IMR-90 (cell line): ENCODE results near the gene ZFHX3. TPM values are rescaled to one million over a fixed set of nuclear protein-coding genes. Genes with fewer than 3 reads are reported as not detected.
A peak's percentile ranks its signal among the peaks of the same experiment; 100 is the strongest.

Source experiments
- ATAC-seq: fragments of 200-7000 bp; cut with Tn5 transposase; 2 replicates; pipeline ENCODE4 v1.9.1; 2020; ENCODE audit warnings: low read depth, mild to moderate bottlenecking, moderate library complexity
- BruUV-seq: library from RNA; stranded (reverse); fragments of 400-500 nt; replicated peaks from 2 replicates; lab custom pipeline; 2021; lab: Mats Ljungman, UMichigan
- CTCF ChIA-PET: fragments of 300-600 bp; formaldehyde crosslinking; extraction: SDS; loops from one replicate; lab custom pipeline; 2021; ENCODE audit warnings: antibody characterized with exemption; lab: Yijun Ruan, JAX
- POLR2A ChIA-PET: fragments of 300-600 bp; sonication (Branson Sonifier 250); formaldehyde crosslinking; loops from one replicate; lab custom pipeline; 2022; ENCODE audit warnings: antibody characterized with exemption; ENCODE audit not compliant: unreplicated experiment; lab: Charles Lee
- DNase-seq: peaks from one replicate; pipeline ENCODE4 v3.0.0; 2013
- H2AFZ ChIP-seq: replicated peaks from 2 replicates; pipeline ENCODE3; 2013; ENCODE audit warnings: low read length, mild to moderate bottlenecking; ENCODE audit not compliant: poor library complexity
- H2AK5ac ChIP-seq: 2 replicates; pipeline ENCODE4 v1.6.1; 2013; ENCODE audit warnings: low read depth, low read length, inconsistent platforms
- H2AK9ac ChIP-seq: replicated peaks from 2 replicates; pipeline ENCODE3; 2013; ENCODE audit warnings: mild to moderate bottlenecking, low read depth, low read length, moderate library complexity; ENCODE audit not compliant: poor library complexity
- H2BK120ac ChIP-seq: 2 replicates; pipeline ENCODE4 v1.6.1; 2013; ENCODE audit warnings: low read depth, low read length, inconsistent platforms
- H2BK15ac ChIP-seq: 3 replicates; pipeline ENCODE4 v1.6.1; 2013; ENCODE audit warnings: low read depth, low read length, inconsistent platforms
- H2BK20ac ChIP-seq: 2 replicates; pipeline ENCODE4 v1.6.1; 2013; ENCODE audit warnings: low read depth, mild to moderate bottlenecking, inconsistent platforms, low read length, moderate library complexity
- H2BK5ac ChIP-seq: 2 replicates; pipeline ENCODE4 v1.6.1; 2013; ENCODE audit warnings: mild to moderate bottlenecking, low read depth, low read length, inconsistent platforms; ENCODE audit not compliant: poor library complexity, severe bottlenecking
- H3K14ac ChIP-seq: replicated peaks from 2 replicates; pipeline ENCODE4 v1.6.1; 2013; ENCODE audit warnings: low read depth, low read length, inconsistent platforms
- H3K18ac ChIP-seq: 2 replicates; pipeline ENCODE4 v1.6.1; 2013; ENCODE audit warnings: low read depth, low read length, control low read depth
- H3K23ac ChIP-seq: 2 replicates; pipeline ENCODE4 v1.6.1; 2013; ENCODE audit warnings: low read depth, low read length, inconsistent platforms
- H3K27ac ChIP-seq: 2 replicates; pipeline ENCODE4 v1.5.1; 2013; ENCODE audit warnings: mild to moderate bottlenecking, control low read depth, low read length; ENCODE audit not compliant: insufficient read depth
- H3K27me3 ChIP-seq: 2 replicates; pipeline ENCODE4 v1.6.1; 2013; ENCODE audit warnings: low read length; ENCODE audit not compliant: control insufficient read depth, insufficient read depth
- H3K36me3 ChIP-seq: 2 replicates; pipeline ENCODE4 v1.6.1; 2013; ENCODE audit warnings: low read length, mixed read lengths; ENCODE audit not compliant: control insufficient read depth, insufficient read depth
- H3K4ac ChIP-seq: 2 replicates; pipeline ENCODE4 v1.6.1; 2013; ENCODE audit warnings: low read depth, low read length, inconsistent platforms
- H3K4me1 ChIP-seq: 2 replicates; pipeline ENCODE4 v1.6.1; 2013; ENCODE audit warnings: low read length, mixed read lengths; ENCODE audit not compliant: control insufficient read depth, insufficient read depth
- H3K4me2 ChIP-seq: 2 replicates; pipeline ENCODE4 v1.6.1; 2013; ENCODE audit warnings: low read depth, mild to moderate bottlenecking, control low read depth, low read length, moderate library complexity
- H3K4me3 ChIP-seq: 2 replicates; pipeline ENCODE4 v1.5.1; 2013; ENCODE audit warnings: low read depth, mild to moderate bottlenecking, control low read depth, low read length, moderate library complexity; ENCODE audit not compliant: insufficient read depth
- H3K56ac ChIP-seq: 2 replicates; pipeline ENCODE4 v1.6.1; 2013; ENCODE audit warnings: low read length, inconsistent platforms; ENCODE audit not compliant: insufficient read depth; ENCODE audit errors: extremely low read depth
- H3K79me1 ChIP-seq, 2 experiments: 2 replicates each; pipeline ENCODE4 v1.6.1; 2013; ENCODE audit warnings: low read length in 2 of 2, inconsistent platforms in 1 of 2, low read depth in 1 of 2
- H3K9ac ChIP-seq: 2 replicates; pipeline ENCODE4 v1.6.1; 2013; ENCODE audit warnings: low read depth, low read length, control low read depth
- H3K9me1 ChIP-seq: 2 replicates; pipeline ENCODE4 v1.6.1; 2013; ENCODE audit warnings: low read length, inconsistent platforms; ENCODE audit not compliant: insufficient read depth
- H3K9me3 ChIP-seq: 2 replicates; pipeline ENCODE4 v1.6.1; 2013; ENCODE audit warnings: low read length; ENCODE audit not compliant: control insufficient read depth, insufficient read depth
- H4K20me1 ChIP-seq: 2 replicates; pipeline ENCODE4 v1.6.1; 2013; ENCODE audit warnings: low read length, inconsistent platforms; ENCODE audit not compliant: insufficient read depth
- H4K5ac ChIP-seq: 2 replicates; pipeline ENCODE4 v1.6.1; 2013; ENCODE audit warnings: mild to moderate bottlenecking, low read depth, low read length, control low read depth
- H4K8ac ChIP-seq, 2 experiments: 2 replicates each; pipeline ENCODE4 v1.6.1; 2013; ENCODE audit warnings: low read depth in 2 of 2, low read length in 2 of 2, control low read depth in 1 of 2, inconsistent platforms in 1 of 2
- H4K91ac ChIP-seq: 2 replicates; pipeline ENCODE4 v1.6.1; 2013; ENCODE audit warnings: low read depth, low read length, inconsistent platforms; ENCODE audit not compliant: insufficient read depth
- FOS ChIP-seq: fragments of 150-350 bp; IDR thresholded peaks from 2 replicates; pipeline ENCODE4 v1.6.1; 2016; ENCODE audit warnings: low read depth, low read length
- MXI1 ChIP-seq: IDR thresholded peaks from 2 replicates; pipeline ENCODE4 v1.6.1; 2012; ENCODE audit warnings: low read depth, mild to moderate bottlenecking, low read length, moderate library complexity, borderline replicate concordance
- NFE2L2 ChIP-seq: fragments of 150-350 bp; IDR thresholded peaks from 2 replicates; pipeline ENCODE4 v1.6.1; 2016; ENCODE audit warnings: low read depth, mild to moderate bottlenecking, low read length
- POLR2A ChIP-seq: IDR thresholded peaks from 2 replicates; pipeline ENCODE4 v1.6.1; 2012; ENCODE audit warnings: mild to moderate bottlenecking, low read depth, low read length
- RCOR1 ChIP-seq: IDR thresholded peaks from 2 replicates; pipeline ENCODE4 v1.6.1; 2012; ENCODE audit warnings: mild to moderate bottlenecking, low read length, improper control_type of control experiment; ENCODE audit not compliant: insufficient replicate concordance
- SMC3 ChIP-seq: fragments of 150-350 bp; IDR thresholded peaks from 2 replicates; pipeline ENCODE4 v1.6.1; 2016; ENCODE audit warnings: low read depth, mild to moderate bottlenecking, antibody characterized with exemption, low read length, moderate library complexity
- WGBS, 2 experiments: methylation state at CpG; one replicate each; pipeline versions ENCODE4 v1.1.5 to v1.1.7; 2013; ENCODE audit warnings: missing lambda C conversion rate in 2 of 2; ENCODE audit not compliant: insufficient read length in 1 of 2; ENCODE audit errors: extremely low coverage in 2 of 2; 5-methylcytosine and 5-hydroxymethylcytosine counted together
- dilution Hi-C: fragments of 300-500 bp; cut with HindIII; formaldehyde crosslinking; loops from one replicate; pipeline ENCODE4 v1.14.3; 2018; ENCODE audit warnings: low sequenced_read_pairs; ENCODE audit not compliant: unreplicated experiment
- in situ Hi-C: fragments of 300-500 bp; cut with MboI; formaldehyde crosslinking; loops from 3 replicates; pipeline ENCODE4 v1.14.3; 2019; ENCODE audit warnings: low sequenced_read_pairs, inconsistent platforms, mixed read lengths
- intact Hi-C: fragments of 100-400 bp; cut with micrococcal nuclease; formaldehyde crosslinking; loops from 2 replicates; pipeline ENCODE4 v1.10.0; 2022
- polyA plus RNA-seq, 3 experiments: library from polyadenylated mRNA; depleted of rRNA; stranded (reverse); fragments of >200 nt; gene quantifications; 2 replicates each; pipeline ENCODE4 v1.2.3, GENCODE V29; 2012; ENCODE audit warnings: low replicate concordance in 1 of 3
- total RNA-seq: library from RNA; depleted of rRNA; stranded (reverse); fragments of >200 nt; gene quantifications from 2 replicates; pipeline ENCODE4 v1.2.3, GENCODE V29; 2012
- TF ChIP-seq, protein P1 (sequence below): fragments of 150-350 bp; IDR thresholded peaks from 2 replicates; pipeline ENCODE4 v1.6.1; 2017; ENCODE audit warnings: mild to moderate bottlenecking, antibody characterized with exemption, low read length, low read depth
- TF ChIP-seq, protein P2 (sequence below): conservative IDR thresholded peaks from 2 replicates; pipeline ENCODE4 v1.5.1; 2012; ENCODE audit warnings: mild to moderate bottlenecking, low read depth, low read length, improper control_type of control experiment

ZFHX3 gene
- total and polyA plus RNA-seq, 2 of the 4 experiments (the other 2 are of a cell fraction) = 1.4 to 1.7 TPM

DNA sequence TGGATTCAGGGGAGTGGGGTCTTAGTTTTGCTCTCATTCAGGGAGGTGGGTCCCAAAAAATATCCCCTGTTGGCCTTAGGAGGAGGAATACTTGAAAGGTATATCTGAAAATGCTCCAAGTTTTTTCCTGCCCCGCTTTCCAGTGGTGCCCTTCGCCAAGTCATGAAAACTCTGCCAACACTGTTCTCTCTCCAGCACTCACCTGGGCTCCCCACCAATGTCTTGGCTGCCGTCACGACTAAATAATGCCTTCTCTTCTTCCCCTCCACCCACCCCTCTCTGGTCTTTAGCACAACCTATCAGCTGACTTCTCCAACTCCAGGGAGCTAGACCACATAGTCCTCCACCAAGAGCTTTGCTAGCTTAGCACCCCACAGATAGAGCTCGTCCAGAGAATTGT is 30.6 kb downstream of the ZFHX3 start:
- Histone ChIP-seq H3K9me1 (peaks cover 23% of the 10 kb centered on the region), H3K4me2 (no peak overlapping the region), H4K8ac (no peak overlapping the region; a peak in 1 of 4 replicates), H3K9me3 (no peaks in the 10 kb centered on the region), H3K79me1 (peaks cover 48 to 90% of the 10 kb centered on the region in 2 experiments), H2AFZ (no peak overlapping the region), H4K91ac (no peak overlapping the region), H3K23ac (no peak overlapping the region), H3K4ac (no peak overlapping the region), H3K4me1 (peaks cover 18% of the 10 kb centered on the region), H2AK5ac (no peak overlapping the region; the same call in 1 of the 2 replicates), H2BK15ac (no peak overlapping the region), H2BK20ac (no peak overlapping the region), H3K18ac (no peak overlapping the region), H2AK9ac (no peak overlapping the region), H3K27ac (no peak overlapping the region), H3K4me3 (no peak overlapping the region), H2BK5ac (no peak overlapping the region), H4K5ac (no peak overlapping the region), H3K27me3 (no peaks in the 10 kb centered on the region), H3K9ac (no peak overlapping the region), H4K20me1 (peaks cover 64% of the 10 kb centered on the region), H3K14ac (0 out of 2 replicates have a peak overlapping the region, but pooled peaks have one; percentile 9), H3K56ac (no peak overlapping the region), H3K36me3 (no peaks in the 10 kb centered on the region), H2BK120ac (no peak overlapping the region)
- ChIA-PET POLR2A (no interaction called here), CTCF (no interaction called here)
- no TSS peak for BruUV-seq
- in situ Hi-C loops = no loop called here
- no peak for ATAC-seq
- intact Hi-C loops = no loop called here
- dilution Hi-C loops = no loop called here
- TF ChIP-seq, protein P1, sequence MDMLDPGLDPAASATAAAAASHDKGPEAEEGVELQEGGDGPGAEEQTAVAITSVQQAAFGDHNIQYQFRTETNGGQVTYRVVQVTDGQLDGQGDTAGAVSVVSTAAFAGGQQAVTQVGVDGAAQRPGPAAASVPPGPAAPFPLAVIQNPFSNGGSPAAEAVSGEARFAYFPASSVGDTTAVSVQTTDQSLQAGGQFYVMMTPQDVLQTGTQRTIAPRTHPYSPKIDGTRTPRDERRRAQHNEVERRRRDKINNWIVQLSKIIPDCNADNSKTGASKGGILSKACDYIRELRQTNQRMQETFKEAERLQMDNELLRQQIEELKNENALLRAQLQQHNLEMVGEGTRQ = no peak
- TF ChIP-seq MXI1 (no peak), RCOR1 (no peak), FOS (no peak), SMC3 (no peak), POLR2A (no peak), NFE2L2 (no peak)
- TF ChIP-seq, protein P2, sequence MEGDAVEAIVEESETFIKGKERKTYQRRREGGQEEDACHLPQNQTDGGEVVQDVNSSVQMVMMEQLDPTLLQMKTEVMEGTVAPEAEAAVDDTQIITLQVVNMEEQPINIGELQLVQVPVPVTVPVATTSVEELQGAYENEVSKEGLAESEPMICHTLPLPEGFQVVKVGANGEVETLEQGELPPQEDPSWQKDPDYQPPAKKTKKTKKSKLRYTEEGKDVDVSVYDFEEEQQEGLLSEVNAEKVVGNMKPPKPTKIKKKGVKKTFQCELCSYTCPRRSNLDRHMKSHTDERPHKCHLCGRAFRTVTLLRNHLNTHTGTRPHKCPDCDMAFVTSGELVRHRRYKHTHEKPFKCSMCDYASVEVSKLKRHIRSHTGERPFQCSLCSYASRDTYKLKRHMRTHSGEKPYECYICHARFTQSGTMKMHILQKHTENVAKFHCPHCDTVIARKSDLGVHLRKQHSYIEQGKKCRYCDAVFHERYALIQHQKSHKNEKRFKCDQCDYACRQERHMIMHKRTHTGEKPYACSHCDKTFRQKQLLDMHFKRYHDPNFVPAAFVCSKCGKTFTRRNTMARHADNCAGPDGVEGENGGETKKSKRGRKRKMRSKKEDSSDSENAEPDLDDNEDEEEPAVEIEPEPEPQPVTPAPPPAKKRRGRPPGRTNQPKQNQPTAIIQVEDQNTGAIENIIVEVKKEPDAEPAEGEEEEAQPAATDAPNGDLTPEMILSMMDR = no peak
- DNase-seq = no peak
- WGBS, 2 experiments = 94% methylated on average over 2 of the region's 5 CpGs; no CpG with 5 or more reads in 1 of the 2 experiments
